Stimulated activated CD8-positive, alpha-beta memory T cell treated with anti-CD3 and anti-CD28 coated beads, Interleukin-15, amount 100 ng/mL, for 4 hours (primary cell): ENCODE measurements around the gene ZNF407.

ENCODE experiments used
- DNase-seq, 2 donors: peaks; one replicate each; pipeline ENCODE4 v3.0.0-alpha.2; 2020; ENCODE audit warnings: low read depth in 2 of 2

ZNF407 gene

GRCh38 chr18:74679006-74679678 is 81.5 kb downstream of the ZNF407 start:
- DNase-seq: no peak

GRCh38 chr18:74679679-74680076 is 82.0 kb downstream of the ZNF407 start:
- no peak for DNase-seq

GRCh38 chr18:74682141-74682990 is 84.7 kb downstream of the ZNF407 start:
- DNase-seq: no peak

- DNase-seq: no peak
Measured at GRCh38 chr18:74682991-74683297, 85.3 kb downstream of the ZNF407 start.

- DNase-seq: no peak
Measured at GRCh38 chr18:74683573-74683972, 85.9 kb downstream of the ZNF407 start.

GRCh38 chr18:74689251-74689650 is 91.6 kb downstream of the ZNF407 start:
- no peak for DNase-seq

GRCh38 chr18:74692367-74693013 is 94.8 kb downstream of the ZNF407 start:
- no peak for DNase-seq

- no peak for DNase-seq
Measured at GRCh38 chr18:74694436-74694835, 96.8 kb downstream of the ZNF407 start.

GRCh38 chr18:74695170-74695569 is 97.5 kb downstream of the ZNF407 start:
- DNase-seq: no peak

GRCh38 chr18:74698881-74699280 is 101.2 kb downstream of the ZNF407 start:
- no peak for DNase-seq

- DNase-seq: no peak
Measured at GRCh38 chr18:74699455-74699854, 101.8 kb downstream of the ZNF407 start.

- DNase-seq: no peak
Measured at GRCh38 chr18:74702950-74703349, 105.3 kb downstream of the ZNF407 start.

- DNase-seq: no peak
Measured at GRCh38 chr18:74708169-74708568, 110.5 kb downstream of the ZNF407 start.

GRCh38 chr18:74709452-74709851 is 111.8 kb downstream of the ZNF407 start:
- no peak for DNase-seq

GRCh38 chr18:74714120-74714519 is 116.5 kb downstream of the ZNF407 start:
- DNase-seq: no peak

- DNase-seq: no peak
Measured at GRCh38 chr18:74714791-74715190, 117.1 kb downstream of the ZNF407 start.

GRCh38 chr18:74715306-74715705 is 117.6 kb downstream of the ZNF407 start:
- DNase-seq: no peak

GRCh38 chr18:74715865-74716712 is 118.4 kb downstream of the ZNF407 start:
- DNase-seq: no peak

GRCh38 chr18:74718312-74718711 is 120.6 kb downstream of the ZNF407 start:
- no peak for DNase-seq

- no peak for DNase-seq
Measured at GRCh38 chr18:74722237-74722636, 124.6 kb downstream of the ZNF407 start.

GRCh38 chr18:74724186-74724585 is 126.5 kb downstream of the ZNF407 start:
- DNase-seq: no peak

- no peak for DNase-seq
Measured at GRCh38 chr18:74725690-74726089, 128.0 kb downstream of the ZNF407 start.
